ENCODE measurements around the gene SLC13A3. TPM values are rescaled to one million over a fixed set of nuclear protein-coding genes. Genes with fewer than 3 reads are reported as not detected.

SLC13A3 gene
- total RNA-seq, 5 donors from 2014 or later (not counting 1 experiment from before 2014, with no cell fraction given): 0.16 to 0.49 (median 0.33) TPM; not detected in 1

DNA sequence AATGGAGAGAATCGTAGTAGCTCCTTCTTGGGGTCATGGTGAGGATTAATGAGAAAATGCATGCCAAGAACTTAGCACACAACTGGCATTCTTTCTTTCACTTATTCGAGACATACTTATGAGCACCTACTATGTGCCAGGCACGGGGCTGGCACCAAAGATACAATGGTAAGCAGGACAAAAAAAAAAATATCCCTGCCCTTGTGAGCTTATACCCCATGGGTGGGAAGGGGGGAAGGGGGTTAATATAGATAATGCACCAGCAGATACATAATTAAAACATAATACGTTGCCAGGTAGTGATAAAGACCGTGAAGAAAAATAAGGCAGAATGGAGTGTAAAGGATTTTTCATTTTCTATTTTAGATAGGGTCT lies 8.3 kb downstream of the SLC13A3 start:
- DNase-seq (no peak), ATAC-seq (replicated peaks in 1 of 4) (no peak)
- Mint-ChIP-seq H3K9me3 (no peaks in the 10 kb centered on the region), H3K27ac (no peak overlapping the region), H3K27me3 (peaks cover 3 to 7% of the 10 kb centered on the region in 2 donors), H3K36me3 (no peaks in the 10 kb centered on the region), H3K4me1 (no peaks in the 10 kb centered on the region), H3K4me3 (no peak overlapping the region)
- Histone ChIP-seq H3K27me3 (replicated peaks in 1 of 2; ENCODE audit: control insufficient read depth in 2 of 2, extremely low read depth in 1 of 2, insufficient read depth in 2 of 2, low read length in 1 of 2) (peaks cover 0 to 33% of the 10 kb centered on the region in 2 experiments), H3K4me3 (ENCODE audit: control insufficient read depth in 1 of 2, extremely low read depth in 1 of 2, low read length in 1 of 2) (no peak overlapping the region), H3K4me1 (ENCODE audit: control insufficient read depth in 1 of 2, extremely low read depth in 1 of 2, insufficient read depth in 2 of 2, low read length in 2 of 2) (no peaks in the 10 kb centered on the region), H3K27ac (ENCODE audit: low read length) (no peak overlapping the region), H3K36me3 (ENCODE audit: control insufficient read depth in 2 of 2, extremely low read depth in 1 of 2, insufficient read depth in 1 of 2, low read length in 1 of 2) (no peaks in the 10 kb centered on the region), H3K9me3 (no peaks in the 10 kb centered on the region)
- CTCF ChIA-PET: no interaction called here
- POLR2A ChIA-PET: interaction anchor here in 1 of 2 donors (0.7 kb wide), 1 partner anchor 120 kb away, joined by 5 read pairs; no protein-coding TSS in a partner anchor
- no CpG with 5 or more reads among the region's 5 CpGs for WGBS (ENCODE audit: insufficient coverage)

- 80% methylated on average over 8 of the region's 12 CpGs for WGBS (ENCODE audit: insufficient coverage)
- H3K27ac ChIP-seq (ENCODE audit: low read length): no peak overlapping the region
- no peaks in the 10 kb centered on the region for H3K36me3 ChIP-seq (ENCODE audit: control insufficient read depth in 2 of 2, extremely low read depth in 1 of 2, insufficient read depth in 1 of 2, low read length in 1 of 2)
- H3K27me3 ChIP-seq (replicated peaks in 1 of 2; ENCODE audit: control insufficient read depth in 2 of 2, extremely low read depth in 1 of 2, insufficient read depth in 2 of 2, low read length in 1 of 2): peaks cover 0 to 32% of the 10 kb centered on the region in 2 experiments
- no peaks in the 10 kb centered on the region for H3K4me1 ChIP-seq (ENCODE audit: control insufficient read depth in 1 of 2, extremely low read depth in 1 of 2, insufficient read depth in 2 of 2, low read length in 2 of 2)
- no peak overlapping the region for H3K27ac Mint-ChIP-seq
- H3K27me3 Mint-ChIP-seq: peaks cover 5 to 10% of the 10 kb centered on the region in 2 donors
- ATAC-seq (replicated peaks in 1 of 4) (no peak), DNase-seq (no peak)
- no peaks in the 10 kb centered on the region for H3K4me1 Mint-ChIP-seq
- ChIA-PET CTCF (no interaction called here), POLR2A (interaction anchor here in 1 of 2 donors (0.7 kb wide), 1 partner anchor 119 kb away, joined by 5 read pairs; no protein-coding TSS in a partner anchor)
- H3K9me3 Mint-ChIP-seq: no peaks in the 10 kb centered on the region
- H3K4me3 Mint-ChIP-seq: no peak overlapping the region
- no peak overlapping the region for H3K4me3 ChIP-seq (ENCODE audit: control insufficient read depth in 1 of 2, extremely low read depth in 1 of 2, low read length in 1 of 2)
- H3K36me3 Mint-ChIP-seq: no peaks in the 10 kb centered on the region
- H3K9me3 ChIP-seq: no peaks in the 10 kb centered on the region
Measured at GRCh38 chr20:46642265-46642968, 8.8 kb downstream of the SLC13A3 start.

- Histone ChIP-seq H3K4me3 (ENCODE audit: control insufficient read depth in 1 of 2, extremely low read depth in 1 of 2, low read length in 1 of 2) (no peak overlapping the region), H3K27me3 (replicated peaks in 1 of 2; ENCODE audit: control insufficient read depth in 2 of 2, extremely low read depth in 1 of 2, insufficient read depth in 2 of 2, low read length in 1 of 2) (peaks cover 0 to 34% of the 10 kb centered on the region in 2 experiments), H3K27ac (ENCODE audit: low read length) (no peak overlapping the region), H3K36me3 (ENCODE audit: control insufficient read depth in 2 of 2, extremely low read depth in 1 of 2, insufficient read depth in 1 of 2, low read length in 1 of 2) (no peaks in the 10 kb centered on the region), H3K9me3 (no peaks in the 10 kb centered on the region), H3K4me1 (ENCODE audit: control insufficient read depth in 1 of 2, extremely low read depth in 1 of 2, insufficient read depth in 2 of 2, low read length in 2 of 2) (no peaks in the 10 kb centered on the region)
- ATAC-seq (replicated peaks in 1 of 4): no peak
- Mint-ChIP-seq H3K27me3 (peaks cover 6 to 10% of the 10 kb centered on the region in 2 donors), H3K36me3 (no peaks in the 10 kb centered on the region), H3K4me3 (no peak overlapping the region), H3K4me1 (no peaks in the 10 kb centered on the region), H3K27ac (no peak overlapping the region), H3K9me3 (no peaks in the 10 kb centered on the region)
- POLR2A ChIA-PET: no interaction called here
- CTCF ChIA-PET: no interaction called here
- DNase-seq: no peak
Measured at GRCh38 chr20:46641424-46641823, 9.8 kb downstream of the SLC13A3 start.

DNA sequence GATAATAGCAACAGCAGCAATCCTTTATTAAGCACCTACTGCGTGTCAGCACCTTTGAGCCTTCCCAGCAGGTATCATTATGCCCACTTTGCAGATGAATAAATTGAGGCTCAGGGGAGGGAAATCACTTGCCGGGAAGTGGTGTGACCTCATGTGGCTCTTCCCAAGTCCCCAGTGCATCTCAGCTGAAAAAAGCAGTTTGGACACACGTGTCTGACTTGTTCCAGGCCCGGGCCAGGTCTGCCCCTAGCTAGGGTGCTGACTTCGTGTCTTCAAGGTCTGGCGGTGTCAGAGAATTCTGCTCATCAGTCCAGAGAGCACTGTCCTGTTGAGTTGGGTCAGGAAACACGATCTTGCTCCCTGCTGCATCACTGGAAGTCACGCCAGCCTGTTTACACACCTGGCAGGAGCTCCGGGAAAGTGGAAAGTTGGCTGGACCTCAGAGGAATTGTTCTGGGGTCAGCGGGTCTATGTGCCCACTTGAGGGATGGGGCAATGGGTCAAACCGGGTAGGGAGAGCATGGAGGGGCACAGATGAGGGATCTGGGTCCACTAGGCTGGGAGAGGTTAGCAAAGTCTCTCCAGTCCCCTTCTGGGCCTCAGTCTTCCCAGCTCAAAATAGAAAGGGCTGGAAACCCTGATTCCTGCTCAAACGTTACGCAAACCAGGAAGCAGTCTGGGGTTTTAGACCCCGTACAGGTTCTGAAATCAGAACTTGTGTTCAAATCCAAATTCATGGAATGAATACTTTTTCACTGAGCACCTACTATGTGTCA lies 10.5 kb downstream of the SLC13A3 start:
- Histone ChIP-seq H3K4me1 (ENCODE audit: control insufficient read depth in 1 of 2, extremely low read depth in 1 of 2, insufficient read depth in 2 of 2, low read length in 2 of 2) (no peaks in the 10 kb centered on the region), H3K4me3 (ENCODE audit: control insufficient read depth in 1 of 2, extremely low read depth in 1 of 2, low read length in 1 of 2) (no peak overlapping the region), H3K27ac (ENCODE audit: low read length) (no peak overlapping the region), H3K36me3 (ENCODE audit: control insufficient read depth in 2 of 2, extremely low read depth in 1 of 2, insufficient read depth in 1 of 2, low read length in 1 of 2) (no peaks in the 10 kb centered on the region), H3K27me3 (replicated peaks in 1 of 2; ENCODE audit: control insufficient read depth in 2 of 2, extremely low read depth in 1 of 2, insufficient read depth in 2 of 2, low read length in 1 of 2) (peaks cover 0 to 34% of the 10 kb centered on the region in 2 experiments), H3K9me3 (no peaks in the 10 kb centered on the region)
- DNase-seq (no peak), ATAC-seq (replicated peaks in 1 of 4) (no peak)
- ChIA-PET POLR2A (no interaction called here), CTCF (no interaction called here)
- no peaks in the 10 kb centered on the region for H3K36me3 Mint-ChIP-seq
- no peak overlapping the region for H3K27ac Mint-ChIP-seq
- WGBS (ENCODE audit: insufficient coverage): 73% methylated on average over 12 of the region's 14 CpGs
- peaks cover 10 to 11% of the 10 kb centered on the region in 2 donors for H3K27me3 Mint-ChIP-seq
- no peak overlapping the region for H3K4me3 Mint-ChIP-seq
- H3K9me3 Mint-ChIP-seq: no peaks in the 10 kb centered on the region
- H3K4me1 Mint-ChIP-seq: no peaks in the 10 kb centered on the region

DNA sequence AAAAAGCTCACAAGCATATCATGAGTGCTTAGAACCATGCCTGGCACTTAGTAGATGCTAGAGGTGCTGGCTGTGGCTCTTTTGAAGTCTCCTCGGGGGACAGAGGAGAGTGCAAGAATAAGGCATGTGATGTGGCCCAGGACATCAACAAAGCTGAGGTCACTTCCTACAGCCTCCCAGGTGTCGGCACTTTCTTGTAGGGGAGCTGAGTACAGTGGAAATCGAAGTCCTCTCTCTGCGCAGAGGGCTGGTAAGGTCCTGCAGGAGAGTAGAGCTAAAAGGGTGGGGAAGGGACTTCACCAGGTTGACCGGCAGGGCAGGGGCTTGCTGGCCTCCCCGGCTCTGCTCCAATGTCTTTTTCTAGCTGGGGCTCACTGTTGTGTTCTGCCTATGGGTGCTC lies 11.2 kb downstream of the SLC13A3 start:
- H3K9me3 Mint-ChIP-seq: no peaks in the 10 kb centered on the region

DNA sequence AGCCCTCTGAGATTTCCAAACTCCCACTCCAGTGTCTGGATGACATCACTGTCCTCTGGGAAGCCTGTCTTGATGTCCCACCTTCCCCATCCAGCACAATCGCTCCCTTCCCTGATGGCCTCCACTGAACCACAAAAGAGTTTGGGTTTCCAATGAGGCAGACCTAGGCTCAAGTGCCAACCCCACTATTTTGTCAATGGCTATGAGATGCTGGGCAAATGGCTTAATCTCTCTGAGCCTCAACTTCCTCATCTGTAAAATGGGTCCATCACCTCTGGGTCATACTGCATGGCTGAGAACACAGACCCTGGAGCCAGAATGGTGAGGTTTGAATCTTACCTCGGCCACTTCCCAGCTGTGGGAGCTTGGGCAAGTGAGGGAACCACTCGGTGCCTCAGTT lies 11.7 kb downstream of the SLC13A3 start:
- DNase-seq: no peak
- Mint-ChIP-seq H3K27me3 (peaks cover 15 to 19% of the 10 kb centered on the region in 2 donors), H3K9me3 (no peaks in the 10 kb centered on the region), H3K27ac (no peak overlapping the region), H3K4me3 (no peak overlapping the region), H3K36me3 (no peaks in the 10 kb centered on the region), H3K4me1 (no peaks in the 10 kb centered on the region)
- no peaks in the 10 kb centered on the region for H3K36me3 ChIP-seq (ENCODE audit: control insufficient read depth in 2 of 2, extremely low read depth in 1 of 2, insufficient read depth in 1 of 2, low read length in 1 of 2)
- H3K4me1 ChIP-seq (ENCODE audit: control insufficient read depth in 1 of 2, extremely low read depth in 1 of 2, insufficient read depth in 2 of 2, low read length in 2 of 2): no peaks in the 10 kb centered on the region
- H3K9me3 ChIP-seq: no peaks in the 10 kb centered on the region
- peaks cover 0 to 40% of the 10 kb centered on the region in 2 experiments for H3K27me3 ChIP-seq (replicated peaks in 1 of 2; ENCODE audit: control insufficient read depth in 2 of 2, extremely low read depth in 1 of 2, insufficient read depth in 2 of 2, low read length in 1 of 2)
- no peak for ATAC-seq (replicated peaks in 1 of 4)
- H3K27ac ChIP-seq (ENCODE audit: low read length): no peak overlapping the region
- ChIA-PET POLR2A (no interaction called here), CTCF (no interaction called here)
- H3K4me3 ChIP-seq (ENCODE audit: control insufficient read depth in 1 of 2, extremely low read depth in 1 of 2, low read length in 1 of 2): no peak overlapping the region
- WGBS (ENCODE audit: insufficient coverage): 100% methylated on average over 1 of the region's 3 CpGs

More for the DNA sequence above, 11.2 kb downstream of the SLC13A3 start:
- Mint-ChIP-seq H3K4me3 (no peak overlapping the region), H3K27me3 (peaks cover 11 to 15% of the 10 kb centered on the region in 2 donors), H3K36me3 (no peaks in the 10 kb centered on the region), H3K27ac (no peak overlapping the region), H3K4me1 (no peaks in the 10 kb centered on the region)
- ChIA-PET POLR2A (no interaction called here), CTCF (no interaction called here)
- no peak for DNase-seq
- H3K27me3 ChIP-seq (replicated peaks in 1 of 2; ENCODE audit: control insufficient read depth in 2 of 2, extremely low read depth in 1 of 2, insufficient read depth in 2 of 2, low read length in 1 of 2): peaks cover 0 to 37% of the 10 kb centered on the region in 2 experiments
- no peaks in the 10 kb centered on the region for H3K4me1 ChIP-seq (ENCODE audit: control insufficient read depth in 1 of 2, extremely low read depth in 1 of 2, insufficient read depth in 2 of 2, low read length in 2 of 2)
- no peak overlapping the region for H3K4me3 ChIP-seq (ENCODE audit: control insufficient read depth in 1 of 2, extremely low read depth in 1 of 2, low read length in 1 of 2)
- H3K9me3 ChIP-seq: no peaks in the 10 kb centered on the region
- H3K36me3 ChIP-seq (ENCODE audit: control insufficient read depth in 2 of 2, extremely low read depth in 1 of 2, insufficient read depth in 1 of 2, low read length in 1 of 2): no peaks in the 10 kb centered on the region
- no peak overlapping the region for H3K27ac ChIP-seq (ENCODE audit: low read length)
- 78% methylated on average over 5 of the region's 6 CpGs for WGBS (ENCODE audit: insufficient coverage)
- ATAC-seq (replicated peaks in 1 of 4): no peak
